Epidermal melanocyte (primary cell): ENCODE measurements around the gene EXD3.
"Not testable (repeated sequence)": the region's sequence is repeated elsewhere in the genome, so short reads cannot be mapped to it uniquely, and the experiment has no call there.

Experiments used
- DNase-seq: peaks from one replicate; pipeline ENCODE4 v3.0.0; 2011; ENCODE audit warnings: low spot score; ENCODE audit not compliant: insufficient read length

Gene EXD3

GRCh38 chr9:137348769-137349470, 74.0 kb downstream of the EXD3 start:
- DNase-seq: no peak

- no peak for DNase-seq
These were observed 75.0 kb downstream of the EXD3 start for GRCh38 chr9:137347928-137348327.

- no peak for DNase-seq
These were observed 80.5 kb downstream of the EXD3 start for GRCh38 chr9:137342482-137342881.

- DNase-seq: no peak
These were observed 81.7 kb downstream of the EXD3 start for GRCh38 chr9:137341227-137341626.

GRCh38 chr9:137339908-137340462, 83.0 kb downstream of the EXD3 start:
- DNase-seq: not testable (repeated sequence)

- no peak for DNase-seq
These were observed 83.7 kb downstream of the EXD3 start for GRCh38 chr9:137339045-137339907.

- no peak for DNase-seq
These were observed 86.2 kb downstream of the EXD3 start for GRCh38 chr9:137336735-137337134.

GRCh38 chr9:137333016-137333671, 89.8 kb downstream of the EXD3 start:
- DNase-seq: no peak

- no peak for DNase-seq
These were observed 91.0 kb downstream of the EXD3 start for GRCh38 chr9:137331929-137332328.

GRCh38 chr9:137330689-137331088, 92.3 kb downstream of the EXD3 start:
- no peak for DNase-seq

GRCh38 chr9:137329590-137329989, 93.4 kb downstream of the EXD3 start:
- not testable (repeated sequence) for DNase-seq

GRCh38 chr9:137327641-137328550, 95.1 kb downstream of the EXD3 start:
- DNase-seq: not testable (repeated sequence)

- DNase-seq: no peak
These were observed 96.4 kb downstream of the EXD3 start for GRCh38 chr9:137326445-137327065.

- no peak for DNase-seq
These were observed 97.2 kb downstream of the EXD3 start for GRCh38 chr9:137325799-137326198.

GRCh38 chr9:137325124-137325523, 97.8 kb downstream of the EXD3 start:
- no peak for DNase-seq

GRCh38 chr9:137323531-137324331, 99.2 kb downstream of the EXD3 start:
- DNase-seq: no peak

GRCh38 chr9:137321726-137322361, 101.1 kb downstream of the EXD3 start:
- DNase-seq: no peak

GRCh38 chr9:137320555-137321384, 102.2 kb downstream of the EXD3 start:
- no peak for DNase-seq
